HEK293 (cell line): Measurements from ENCODE around the gene RPS25.
A peak's percentile ranks its signal among the peaks of the same experiment; 100 is the strongest.

ENCODE experiments used
- EGR2 ChIP-seq: fragments of 450-650 bp; formaldehyde crosslinking; IDR thresholded peaks from 2 replicates; pipeline ENCODE4 v1.5.1; 2016; ENCODE audit warnings: low read depth, missing biosample characterization, missing genetic modification characterization
- GLIS1 ChIP-seq: fragments of 450-650 bp; formaldehyde crosslinking; IDR thresholded peaks from 2 replicates; pipeline ENCODE4 v1.5.1; 2016; ENCODE audit warnings: missing biosample characterization, missing genetic modification characterization
- GLIS2 ChIP-seq: fragments of 450-650 bp; formaldehyde crosslinking; IDR thresholded peaks from 2 replicates; pipeline ENCODE4 v1.5.1; 2016; ENCODE audit warnings: missing biosample characterization, missing genetic modification characterization
- MYNN ChIP-seq: fragments of 450-650 bp; formaldehyde crosslinking; IDR thresholded peaks from 2 replicates; pipeline ENCODE4 v1.5.1; 2016; ENCODE audit warnings: missing biosample characterization, missing genetic modification characterization, borderline replicate concordance
- OSR2 ChIP-seq: fragments of 450-650 bp; formaldehyde crosslinking; IDR thresholded peaks from 2 replicates; pipeline ENCODE4 v1.5.1; 2016; ENCODE audit warnings: missing biosample characterization, missing genetic modification characterization
- OVOL3 ChIP-seq: fragments of 450-650 bp; formaldehyde crosslinking; IDR thresholded peaks from 2 replicates; pipeline ENCODE4 v1.5.1; 2016; ENCODE audit warnings: missing biosample characterization, missing genetic modification characterization
- SCRT2 ChIP-seq: fragments of 450-650 bp; formaldehyde crosslinking; IDR thresholded peaks from 2 replicates; pipeline ENCODE4 v1.5.1; 2016; ENCODE audit warnings: missing biosample characterization, missing genetic modification characterization
- SP7 ChIP-seq: fragments of 450-650 bp; formaldehyde crosslinking; IDR thresholded peaks from 2 replicates; pipeline ENCODE4 v1.5.1; 2016; ENCODE audit warnings: missing biosample characterization, missing genetic modification characterization
- ZEB2 ChIP-seq: fragments of 450-650 bp; formaldehyde crosslinking; IDR thresholded peaks from 2 replicates; pipeline ENCODE4 v1.5.1; 2016; ENCODE audit warnings: missing biosample characterization, missing genetic modification characterization
- ZFHX2 ChIP-seq: fragments of 450-650 bp; formaldehyde crosslinking; conservative IDR thresholded peaks from 2 replicates; pipeline ENCODE4 v1.5.1; 2016; ENCODE audit warnings: missing biosample characterization, missing genetic modification characterization
- ZFP3 ChIP-seq: fragments of 450-650 bp; formaldehyde crosslinking; IDR thresholded peaks from 2 replicates; pipeline ENCODE4 v1.5.1; 2016; ENCODE audit warnings: low read depth, missing biosample characterization, missing genetic modification characterization
- ZFP41 ChIP-seq: fragments of 450-650 bp; formaldehyde crosslinking; IDR thresholded peaks from 2 replicates; pipeline ENCODE4 v1.5.1; 2016; ENCODE audit warnings: missing biosample characterization, missing genetic modification characterization, borderline replicate concordance
- ZNF114 ChIP-seq: fragments of 450-650 bp; formaldehyde crosslinking; IDR thresholded peaks from 2 replicates; pipeline ENCODE4 v1.5.0; 2017; ENCODE audit warnings: missing biosample characterization, missing genetic modification characterization
- ZNF157 ChIP-seq: fragments of 450-650 bp; formaldehyde crosslinking; IDR thresholded peaks from 2 replicates; pipeline ENCODE4 v1.5.1; 2016; ENCODE audit warnings: missing biosample characterization, missing genetic modification characterization
- ZNF211 ChIP-seq: fragments of 450-650 bp; formaldehyde crosslinking; IDR thresholded peaks from 2 replicates; pipeline ENCODE4 v1.5.1; 2016; ENCODE audit warnings: low read depth, missing biosample characterization, missing genetic modification characterization
- ZNF248 ChIP-seq: fragments of 450-650 bp; formaldehyde crosslinking; IDR thresholded peaks from 2 replicates; pipeline ENCODE4 v1.5.1; 2017; ENCODE audit warnings: missing biosample characterization, missing genetic modification characterization
- ZNF335 ChIP-seq: fragments of 450-650 bp; formaldehyde crosslinking; conservative IDR thresholded peaks from 2 replicates; pipeline ENCODE4 v1.5.1; 2016; ENCODE audit warnings: missing biosample characterization, missing genetic modification characterization
- ZNF366 ChIP-seq: fragments of 450-650 bp; formaldehyde crosslinking; conservative IDR thresholded peaks from 2 replicates; pipeline ENCODE4 v1.5.1; 2016; ENCODE audit warnings: missing biosample characterization, missing genetic modification characterization
- ZNF394 ChIP-seq: fragments of 450-650 bp; formaldehyde crosslinking; IDR thresholded peaks from 2 replicates; pipeline ENCODE4 v1.5.1; 2016; ENCODE audit warnings: missing biosample characterization, missing genetic modification characterization, mild to moderate bottlenecking, moderate library complexity, borderline replicate concordance
- ZNF433 ChIP-seq: fragments of 450-650 bp; formaldehyde crosslinking; IDR thresholded peaks from 2 replicates; pipeline ENCODE4 v1.5.1; 2016; ENCODE audit warnings: missing biosample characterization, missing genetic modification characterization, low read depth
- ZNF561 ChIP-seq: fragments of 450-650 bp; IDR thresholded peaks from 2 replicates; pipeline ENCODE4 v1.5.1; 2018; ENCODE audit warnings: missing biosample characterization, missing genetic modification characterization, borderline replicate concordance
- ZNF701 ChIP-seq: fragments of 450-650 bp; formaldehyde crosslinking; IDR thresholded peaks from 2 replicates; pipeline ENCODE4 v1.5.1; 2016; ENCODE audit warnings: missing biosample characterization, missing genetic modification characterization
- ZNF777 ChIP-seq: fragments of 450-650 bp; formaldehyde crosslinking; IDR thresholded peaks from 2 replicates; pipeline ENCODE4 v1.5.1; 2017; ENCODE audit warnings: missing biosample characterization, missing genetic modification characterization, borderline replicate concordance
- TF ChIP-seq, protein P1 (sequence below): sonication (generic); formaldehyde crosslinking; IDR thresholded peaks from 2 replicates; pipeline ENCODE4 v1.8.1; 2022; ENCODE audit warnings: mild to moderate bottlenecking, moderate library complexity, missing genetic modification reagents
- TF ChIP-seq, protein P2 (sequence below): fragments of 450-650 bp; formaldehyde crosslinking; IDR thresholded peaks from 2 replicates; pipeline ENCODE4 v1.5.1; 2016; ENCODE audit warnings: missing biosample characterization, missing genetic modification characterization
- TF ChIP-seq, protein P3 (sequence below): fragments of 450-650 bp; formaldehyde crosslinking; IDR thresholded peaks from 2 replicates; pipeline ENCODE4 v1.5.1; 2016; ENCODE audit warnings: missing biosample characterization, missing genetic modification characterization
- TF ChIP-seq, protein P4 (sequence below): fragments of 450-650 bp; IDR thresholded peaks from 2 replicates; pipeline ENCODE4 v1.5.1; 2018; ENCODE audit warnings: missing biosample characterization, missing genetic modification characterization
- TF ChIP-seq, protein P5 (sequence below): fragments of 450-650 bp; formaldehyde crosslinking; IDR thresholded peaks from 2 replicates; pipeline ENCODE4 v1.5.1; 2017; ENCODE audit warnings: missing biosample characterization, missing genetic modification characterization
- TF ChIP-seq, protein P6 (sequence below): fragments of 450-650 bp; formaldehyde crosslinking; conservative IDR thresholded peaks from 2 replicates; pipeline ENCODE4 v1.5.1; 2016; ENCODE audit warnings: low read depth, missing biosample characterization, missing genetic modification characterization

The RPS25 gene

DNA sequence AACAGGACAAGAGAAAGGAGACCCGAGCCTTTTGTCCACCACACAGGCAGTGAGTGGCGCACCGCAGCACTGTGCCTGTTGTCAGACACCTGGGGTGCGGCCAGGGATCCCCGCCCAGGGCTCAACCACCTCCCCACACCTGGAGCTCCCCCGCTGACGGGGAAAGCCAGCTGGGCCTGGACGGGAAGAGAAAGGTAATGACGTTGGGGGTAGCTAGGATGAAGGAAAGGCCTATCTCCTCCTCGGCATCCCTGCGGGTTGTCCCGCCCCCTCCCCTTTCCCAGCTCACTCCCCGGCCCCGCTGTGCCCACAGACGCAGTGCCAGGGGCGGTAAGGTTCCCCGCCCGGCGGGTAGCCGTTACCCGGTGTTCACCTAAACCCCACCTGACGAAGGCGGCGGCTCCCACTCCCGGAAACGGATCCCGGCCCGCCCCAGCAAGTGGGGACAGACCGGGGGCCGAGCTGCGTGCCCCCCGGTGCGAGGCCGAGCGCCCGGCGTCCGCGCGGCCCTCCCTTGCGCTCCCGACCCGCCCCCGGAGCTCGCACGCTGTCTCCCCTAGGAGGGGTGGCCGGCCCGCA lies 38.4 kb upstream of the RPS25 start (continued):
- TF ChIP-seq OVOL3 (tag by site-specific recombination) (no peak), ZNF211 (tag by site-specific recombination) (no peak), ZFHX2 (tag by site-specific recombination) (peak; percentile 87), ZNF335 (tag by site-specific recombination) (peak; percentile 49), ZNF114 (tag by site-specific recombination) (no peak), ZNF394 (tag by site-specific recombination) (no peak), ZNF248 (tag by site-specific recombination) (no peak), EGR2 (peak; percentile 53), SCRT2 (tag by site-specific recombination) (no peak), MYNN (tag by site-specific recombination) (no peak), ZFP3 (tag by site-specific recombination) (no peak), ZEB2 (no peak), SP7 (tag by site-specific recombination) (no peak), ZNF157 (no peak), ZNF701 (tag by site-specific recombination) (no peak), ZNF777 (tag by site-specific recombination) (no peak), GLIS1 (tag by site-specific recombination) (peak; percentile 66), GLIS2 (tag by site-specific recombination) (peak; percentile 51), ZFP41 (tag by site-specific recombination) (no peak), ZNF366 (tag by site-specific recombination) (no peak), ZNF561 (tag by site-specific recombination) (peak; percentile 50; the same call in 1 of the 2 replicates), ZNF433 (tag by site-specific recombination) (no peak), OSR2 (tag by site-specific recombination) (no peak)
- TF ChIP-seq, protein P1, sequence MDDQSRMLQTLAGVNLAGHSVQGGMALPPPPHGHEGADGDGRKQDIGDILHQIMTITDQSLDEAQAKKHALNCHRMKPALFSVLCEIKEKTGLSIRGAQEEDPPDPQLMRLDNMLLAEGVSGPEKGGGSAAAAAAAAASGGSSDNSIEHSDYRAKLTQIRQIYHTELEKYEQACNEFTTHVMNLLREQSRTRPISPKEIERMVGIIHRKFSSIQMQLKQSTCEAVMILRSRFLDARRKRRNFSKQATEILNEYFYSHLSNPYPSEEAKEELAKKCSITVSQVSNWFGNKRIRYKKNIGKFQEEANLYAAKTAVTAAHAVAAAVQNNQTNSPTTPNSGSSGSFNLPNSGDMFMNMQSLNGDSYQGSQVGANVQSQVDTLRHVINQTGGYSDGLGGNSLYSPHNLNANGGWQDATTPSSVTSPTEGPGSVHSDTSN: no peak
- TF ChIP-seq, protein P2, sequence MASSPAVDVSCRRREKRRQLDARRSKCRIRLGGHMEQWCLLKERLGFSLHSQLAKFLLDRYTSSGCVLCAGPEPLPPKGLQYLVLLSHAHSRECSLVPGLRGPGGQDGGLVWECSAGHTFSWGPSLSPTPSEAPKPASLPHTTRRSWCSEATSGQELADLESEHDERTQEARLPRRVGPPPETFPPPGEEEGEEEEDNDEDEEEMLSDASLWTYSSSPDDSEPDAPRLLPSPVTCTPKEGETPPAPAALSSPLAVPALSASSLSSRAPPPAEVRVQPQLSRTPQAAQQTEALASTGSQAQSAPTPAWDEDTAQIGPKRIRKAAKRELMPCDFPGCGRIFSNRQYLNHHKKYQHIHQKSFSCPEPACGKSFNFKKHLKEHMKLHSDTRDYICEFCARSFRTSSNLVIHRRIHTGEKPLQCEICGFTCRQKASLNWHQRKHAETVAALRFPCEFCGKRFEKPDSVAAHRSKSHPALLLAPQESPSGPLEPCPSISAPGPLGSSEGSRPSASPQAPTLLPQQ: peak; percentile 17; the same call in 1 of the 2 replicates
- TF ChIP-seq, protein P3, sequence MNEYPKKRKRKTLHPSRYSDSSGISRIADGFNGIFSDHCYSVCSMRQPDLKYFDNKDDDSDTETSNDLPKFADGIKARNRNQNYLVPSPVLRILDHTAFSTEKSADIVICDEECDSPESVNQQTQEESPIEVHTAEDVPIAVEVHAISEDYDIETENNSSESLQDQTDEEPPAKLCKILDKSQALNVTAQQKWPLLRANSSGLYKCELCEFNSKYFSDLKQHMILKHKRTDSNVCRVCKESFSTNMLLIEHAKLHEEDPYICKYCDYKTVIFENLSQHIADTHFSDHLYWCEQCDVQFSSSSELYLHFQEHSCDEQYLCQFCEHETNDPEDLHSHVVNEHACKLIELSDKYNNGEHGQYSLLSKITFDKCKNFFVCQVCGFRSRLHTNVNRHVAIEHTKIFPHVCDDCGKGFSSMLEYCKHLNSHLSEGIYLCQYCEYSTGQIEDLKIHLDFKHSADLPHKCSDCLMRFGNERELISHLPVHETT (tag by site-specific recombination): no peak
- TF ChIP-seq, protein P4, sequence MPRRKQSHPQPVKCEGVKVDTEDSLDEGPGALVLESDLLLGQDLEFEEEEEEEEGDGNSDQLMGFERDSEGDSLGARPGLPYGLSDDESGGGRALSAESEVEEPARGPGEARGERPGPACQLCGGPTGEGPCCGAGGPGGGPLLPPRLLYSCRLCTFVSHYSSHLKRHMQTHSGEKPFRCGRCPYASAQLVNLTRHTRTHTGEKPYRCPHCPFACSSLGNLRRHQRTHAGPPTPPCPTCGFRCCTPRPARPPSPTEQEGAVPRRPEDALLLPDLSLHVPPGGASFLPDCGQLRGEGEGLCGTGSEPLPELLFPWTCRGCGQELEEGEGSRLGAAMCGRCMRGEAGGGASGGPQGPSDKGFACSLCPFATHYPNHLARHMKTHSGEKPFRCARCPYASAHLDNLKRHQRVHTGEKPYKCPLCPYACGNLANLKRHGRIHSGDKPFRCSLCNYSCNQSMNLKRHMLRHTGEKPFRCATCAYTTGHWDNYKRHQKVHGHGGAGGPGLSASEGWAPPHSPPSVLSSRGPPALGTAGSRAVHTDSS (tag by site-specific recombination): no peak
- TF ChIP-seq, protein P5, sequence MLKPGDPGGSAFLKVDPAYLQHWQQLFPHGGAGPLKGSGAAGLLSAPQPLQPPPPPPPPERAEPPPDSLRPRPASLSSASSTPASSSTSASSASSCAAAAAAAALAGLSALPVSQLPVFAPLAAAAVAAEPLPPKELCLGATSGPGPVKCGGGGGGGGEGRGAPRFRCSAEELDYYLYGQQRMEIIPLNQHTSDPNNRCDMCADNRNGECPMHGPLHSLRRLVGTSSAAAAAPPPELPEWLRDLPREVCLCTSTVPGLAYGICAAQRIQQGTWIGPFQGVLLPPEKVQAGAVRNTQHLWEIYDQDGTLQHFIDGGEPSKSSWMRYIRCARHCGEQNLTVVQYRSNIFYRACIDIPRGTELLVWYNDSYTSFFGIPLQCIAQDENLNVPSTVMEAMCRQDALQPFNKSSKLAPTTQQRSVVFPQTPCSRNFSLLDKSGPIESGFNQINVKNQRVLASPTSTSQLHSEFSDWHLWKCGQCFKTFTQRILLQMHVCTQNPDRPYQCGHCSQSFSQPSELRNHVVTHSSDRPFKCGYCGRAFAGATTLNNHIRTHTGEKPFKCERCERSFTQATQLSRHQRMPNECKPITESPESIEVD (tag by site-specific recombination): no peak
- TF ChIP-seq, protein P6, sequence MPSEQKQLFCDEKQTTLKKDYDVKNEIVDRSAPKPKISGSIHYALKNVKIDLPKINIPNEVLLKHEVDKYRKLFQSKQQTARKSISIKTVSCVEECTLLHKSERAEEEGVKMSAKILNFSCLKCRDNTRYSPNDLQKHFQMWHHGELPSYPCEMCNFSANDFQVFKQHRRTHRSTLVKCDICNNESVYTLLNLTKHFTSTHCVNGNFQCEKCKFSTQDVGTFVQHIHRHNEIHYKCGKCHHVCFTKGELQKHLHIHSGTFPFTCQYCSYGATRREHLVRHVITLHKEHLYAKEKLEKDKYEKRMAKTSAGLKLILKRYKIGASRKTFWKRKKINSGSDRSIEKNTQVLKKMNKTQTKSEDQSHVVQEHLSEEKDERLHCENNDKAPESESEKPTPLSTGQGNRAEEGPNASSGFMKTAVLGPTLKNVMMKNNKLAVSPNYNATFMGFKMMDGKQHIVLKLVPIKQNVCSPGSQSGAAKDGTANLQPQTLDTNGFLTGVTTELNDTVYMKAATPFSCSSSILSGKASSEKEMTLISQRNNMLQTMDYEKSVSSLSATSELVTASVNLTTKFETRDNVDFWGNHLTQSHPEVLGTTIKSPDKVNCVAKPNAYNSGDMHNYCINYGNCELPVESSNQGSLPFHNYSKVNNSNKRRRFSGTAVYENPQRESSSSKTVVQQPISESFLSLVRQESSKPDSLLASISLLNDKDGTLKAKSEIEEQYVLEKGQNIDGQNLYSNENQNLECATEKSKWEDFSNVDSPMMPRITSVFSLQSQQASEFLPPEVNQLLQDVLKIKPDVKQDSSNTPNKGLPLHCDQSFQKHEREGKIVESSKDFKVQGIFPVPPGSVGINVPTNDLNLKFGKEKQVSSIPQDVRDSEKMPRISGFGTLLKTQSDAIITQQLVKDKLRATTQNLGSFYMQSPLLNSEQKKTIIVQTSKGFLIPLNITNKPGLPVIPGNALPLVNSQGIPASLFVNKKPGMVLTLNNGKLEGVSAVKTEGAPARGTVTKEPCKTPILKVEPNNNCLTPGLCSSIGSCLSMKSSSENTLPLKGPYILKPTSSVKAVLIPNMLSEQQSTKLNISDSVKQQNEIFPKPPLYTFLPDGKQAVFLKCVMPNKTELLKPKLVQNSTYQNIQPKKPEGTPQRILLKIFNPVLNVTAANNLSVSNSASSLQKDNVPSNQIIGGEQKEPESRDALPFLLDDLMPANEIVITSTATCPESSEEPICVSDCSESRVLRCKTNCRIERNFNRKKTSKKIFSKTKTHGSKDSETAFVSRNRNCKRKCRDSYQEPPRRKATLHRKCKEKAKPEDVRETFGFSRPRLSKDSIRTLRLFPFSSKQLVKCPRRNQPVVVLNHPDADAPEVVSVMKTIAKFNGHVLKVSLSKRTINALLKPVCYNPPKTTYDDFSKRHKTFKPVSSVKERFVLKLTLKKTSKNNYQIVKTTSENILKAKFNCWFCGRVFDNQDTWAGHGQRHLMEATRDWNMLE (tag by site-specific recombination): no peak
